SK-N-SH (cell line): Measurements from ENCODE around the gene HSF4. TPM values are rescaled to one million over a fixed set of nuclear protein-coding genes. Genes with fewer than 3 reads are reported as not detected.

ENCODE experiments used
- CTCF ChIA-PET: fragments of 300-600, 350-600 bp; formaldehyde crosslinking; extraction: SDS; loops from one replicate; lab custom pipeline; 2021; lab: Yijun Ruan, JAX
- POLR2A ChIA-PET: fragments of 350-600 bp; sonication (Branson Sonifier 250); formaldehyde crosslinking; extraction: SDS; loops from one replicate; lab custom pipeline; 2020; ENCODE audit warnings: antibody characterized with exemption, inconsistent platforms; lab: Yijun Ruan, JAX
- DNase-seq: peaks from one replicate; pipeline ENCODE4 v3.0.0; 2012
- H2AFZ ChIP-seq: fragments of 200-600 bp; sonication (generic); 2 replicates; pipeline ENCODE4 v1.8.1; 2016; ENCODE audit warnings: antibody characterized with exemption, mild to moderate bottlenecking, low read depth
- H3F3A ChIP-seq: fragments of 200-600 bp; sonication (generic); replicated peaks from 2 replicates; pipeline ENCODE3; 2016; ENCODE audit warnings: antibody characterized with exemption, mild to moderate bottlenecking; ENCODE audit not compliant: insufficient read depth
- H3K27ac ChIP-seq, 2 experiments: fragments of 200-500 bp in 1 of 2; fragments of 200-600 bp in 1 of 2; sonication (Bioruptor generic) in 1 of 2; sonication (generic), shearing (Covaris generic) in 1 of 2; 2 replicates each; pipeline versions ENCODE4 v1.5.1 to v1.6.1; 2014 to 2016; ENCODE audit warnings: low read depth in 2 of 2, inconsistent platforms in 1 of 2, low read length in 1 of 2, mild to moderate bottlenecking in 1 of 2, mixed read lengths in 1 of 2
- H3K27me3 ChIP-seq: fragments of 200-600 bp; sonication (generic), shearing (Covaris generic); 2 replicates; pipeline ENCODE4 v1.6.1; 2016; ENCODE audit warnings: mixed run types; ENCODE audit not compliant: insufficient read depth
- H3K36me3 ChIP-seq, 2 experiments: fragments of 200-500 bp in 1 of 2; fragments of 200-600 bp in 1 of 2; sonication (Bioruptor generic) in 1 of 2; sonication (generic) in 1 of 2; replicated peaks in 1 of 2; 2 replicates each; pipeline versions ENCODE3 to v1.5.1; 2014 to 2016; ENCODE audit warnings: low read length in 1 of 2, mild to moderate bottlenecking in 1 of 2; ENCODE audit not compliant: insufficient read depth in 2 of 2, control insufficient read depth in 1 of 2
- H3K4me1 ChIP-seq, 2 experiments: fragments of 200-500 bp in 1 of 2; fragments of 200-600 bp in 1 of 2; sonication (Bioruptor generic) in 1 of 2; sonication (generic), shearing (Covaris generic) in 1 of 2; 2 replicates each; pipeline versions ENCODE4 v1.5.1 to v1.6.1; 2014 to 2016; ENCODE audit warnings: low read depth in 1 of 2, low read length in 1 of 2, mixed run types in 1 of 2; ENCODE audit not compliant: insufficient read depth in 2 of 2, control insufficient read depth in 1 of 2
- H3K4me2 ChIP-seq: fragments of 200-600 bp; sonication (generic), shearing (Covaris generic); 2 replicates; pipeline ENCODE4 v1.6.1; 2017; ENCODE audit warnings: mixed run types
- H3K4me3 ChIP-seq, 2 experiments: fragments of 200-500 bp in 1 of 2; fragments of 200-600 bp in 1 of 2; sonication (Bioruptor generic) in 1 of 2; sonication (generic), shearing (Covaris generic) in 1 of 2; 2 replicates each; pipeline versions ENCODE4 v1.5.1 to v1.8.1; 2014 to 2016; ENCODE audit warnings: low read depth in 2 of 2, inconsistent platforms in 1 of 2, low read length in 1 of 2, mild to moderate bottlenecking in 1 of 2, mixed read lengths in 1 of 2, moderate library complexity in 1 of 2
- H3K79me2 ChIP-seq: fragments of 200-600 bp; sonication (generic); 2 replicates; pipeline ENCODE4 v1.8.1; 2017; ENCODE audit warnings: mild to moderate bottlenecking; ENCODE audit not compliant: insufficient read depth
- H3K9ac ChIP-seq: fragments of 200-600 bp; sonication (generic); 2 replicates; pipeline ENCODE4 v1.6.1; 2017; ENCODE audit warnings: mixed run types
- H3K9me2 ChIP-seq: fragments of 200-600 bp; sonication (generic); 2 replicates; pipeline ENCODE4 v1.6.1; 2017; ENCODE audit warnings: mixed run types
- H3K9me3 ChIP-seq: fragments of 200-600 bp; sonication (generic); 2 replicates; pipeline ENCODE4 v1.6.1; 2017; ENCODE audit warnings: mixed run types, mild to moderate bottlenecking, moderate library complexity
- H4K20me1 ChIP-seq: fragments of 200-600 bp; sonication (generic); 2 replicates; pipeline ENCODE4 v1.6.1; 2017; ENCODE audit warnings: mild to moderate bottlenecking, mixed run types; ENCODE audit not compliant: insufficient read depth
- CTCF ChIP-seq: fragments of 200-600 bp; sonication (generic); IDR thresholded peaks from 2 replicates; pipeline ENCODE4 v1.6.1; 2017; ENCODE audit warnings: antibody characterized with exemption, mild to moderate bottlenecking, moderate library complexity
- ELF1 ChIP-seq: IDR thresholded peaks from 2 replicates; pipeline ENCODE4 v1.4.0; 2012
- EP300 ChIP-seq, 2 experiments: IDR thresholded peaks; 2 replicates each; pipeline versions ENCODE4 v1.4.0 to v1.6.1; 2012; ENCODE audit warnings: borderline replicate concordance in 1 of 2, low read depth in 1 of 2, low read length in 1 of 2
- GATA2 ChIP-seq: sonication (generic); formaldehyde crosslinking; IDR thresholded peaks from 2 replicates; pipeline ENCODE4 v1.5.0; 2020; ENCODE audit warnings: mild to moderate bottlenecking, missing genetic modification reagents
- JUND ChIP-seq: IDR thresholded peaks from 2 replicates; pipeline ENCODE4 v1.4.0; 2012
- MAX ChIP-seq: IDR thresholded peaks from 2 replicates; pipeline ENCODE4 v1.4.0; 2012; ENCODE audit warnings: low read depth
- MXI1 ChIP-seq: IDR thresholded peaks from 2 replicates; pipeline ENCODE4 v1.6.1; 2012; ENCODE audit warnings: mild to moderate bottlenecking, low read depth, low read length, improper control_type of control experiment
- NRF1 ChIP-seq: IDR thresholded peaks from 2 replicates; pipeline ENCODE4 v1.6.1; 2012; ENCODE audit warnings: low read depth, mild to moderate bottlenecking, low read length
- RAD21 ChIP-seq: IDR thresholded peaks from 2 replicates; pipeline ENCODE4 v1.6.1; 2012; ENCODE audit warnings: mild to moderate bottlenecking, low read length
- RCOR1 ChIP-seq: fragments of 150-350 bp; IDR thresholded peaks from 2 replicates; pipeline ENCODE4 v1.6.1; 2017; ENCODE audit warnings: antibody characterized with exemption, low read length
- RFX5 ChIP-seq: IDR thresholded peaks from 2 replicates; pipeline ENCODE4 v1.6.1; 2012; ENCODE audit warnings: mild to moderate bottlenecking, improper control_type of control experiment, low read length
- SIN3A ChIP-seq: IDR thresholded peaks from 2 replicates; pipeline ENCODE4 v1.6.1; 2012; ENCODE audit warnings: low read depth, mild to moderate bottlenecking, low read length, moderate library complexity, borderline replicate concordance
- SMC3 ChIP-seq: IDR thresholded peaks from 2 replicates; pipeline ENCODE4 v1.6.1; 2012; ENCODE audit warnings: low read depth, low read length, improper control_type of control experiment
- TAF1 ChIP-seq: IDR thresholded peaks from 2 replicates; pipeline ENCODE4 v1.6.1; 2012; ENCODE audit warnings: low read depth, mild to moderate bottlenecking, low read length, moderate library complexity, borderline replicate concordance
- TEAD4 ChIP-seq: IDR thresholded peaks from 2 replicates; pipeline ENCODE4 v1.4.0; 2012; ENCODE audit warnings: mild to moderate bottlenecking, borderline replicate concordance; ENCODE audit not compliant: insufficient read depth
- WGBS: methylation state at CpG from one replicate; pipeline ENCODE4 v1.1.6; 2017; ENCODE audit warnings: low lambda C conversion rate; 5-methylcytosine and 5-hydroxymethylcytosine counted together
- polyA plus RNA-seq, 3 experiments: library from polyadenylated mRNA; depleted of rRNA; stranded (reverse); fragments of >200 nt; gene quantifications; 2 replicates each; pipeline ENCODE4 v1.2.3, GENCODE V29; 2012
- TF ChIP-seq, protein P1 (sequence below): IDR thresholded peaks from 2 replicates; pipeline ENCODE4; 2012

Gene HSF4
- polyA plus RNA-seq, 1 of the 3 experiments (the other 2 are of a cell fraction): 33.4 TPM

DNA sequence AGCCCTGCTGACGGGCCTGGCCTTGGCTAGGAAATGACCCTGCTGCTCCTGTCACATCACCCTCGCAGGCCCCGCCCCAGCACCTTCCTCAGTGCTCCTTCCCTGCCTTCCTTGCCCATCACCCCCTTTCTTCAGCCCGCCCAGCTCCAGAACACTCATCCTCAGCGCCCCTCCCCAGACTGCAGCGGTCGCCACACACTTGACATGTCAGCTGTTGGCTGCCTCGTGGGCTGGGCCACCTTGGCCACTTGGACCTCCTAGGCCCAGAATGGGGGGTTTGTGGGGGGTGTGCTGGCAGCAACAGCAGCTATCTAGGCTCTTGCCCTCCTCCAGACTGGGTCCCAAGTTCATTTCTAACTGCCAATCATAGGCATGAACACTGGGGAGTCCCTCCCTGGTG is 45.0 kb downstream of the HSF4 start:
- POLR2A ChIA-PET: interaction anchor here (1.5 to 4.0 kb wide), 3 partner anchors 8 to 17 kb away, joined by 4 to 21 read pairs (median 8); partner anchors contain the start of gene TMEM208
- no peaks in the 10 kb centered on the region for H3K36me3 ChIP-seq

More for the DNA sequence above, 45.0 kb downstream of the HSF4 start:
- CTCF ChIA-PET: interaction anchor here (1.1 to 1.5 kb wide), 3 partner anchors 11 to 16 kb away, joined by 3 to 8 read pairs (median 3); partner anchors contain the start of gene ELMO3
- TF ChIP-seq SMC3 (no peak), MAX (no peak), RCOR1 (no peak), RAD21 (no peak), CTCF (no peak), RFX5 (no peak), NRF1 (no peak), EP300 (IDR thresholded peaks at IDR 0.05; ENCODE audit: borderline replicate concordance in 1 of 2, low read depth in 1 of 2, low read length in 1 of 2) (no peak), GATA2 (CRISPR knock-in tag) (no peak), ELF1 (no peak), MXI1 (no peak), JUND (no peak), TEAD4 (no peak), SIN3A (no peak), TAF1 (no peak)
- TF ChIP-seq, protein P1, sequence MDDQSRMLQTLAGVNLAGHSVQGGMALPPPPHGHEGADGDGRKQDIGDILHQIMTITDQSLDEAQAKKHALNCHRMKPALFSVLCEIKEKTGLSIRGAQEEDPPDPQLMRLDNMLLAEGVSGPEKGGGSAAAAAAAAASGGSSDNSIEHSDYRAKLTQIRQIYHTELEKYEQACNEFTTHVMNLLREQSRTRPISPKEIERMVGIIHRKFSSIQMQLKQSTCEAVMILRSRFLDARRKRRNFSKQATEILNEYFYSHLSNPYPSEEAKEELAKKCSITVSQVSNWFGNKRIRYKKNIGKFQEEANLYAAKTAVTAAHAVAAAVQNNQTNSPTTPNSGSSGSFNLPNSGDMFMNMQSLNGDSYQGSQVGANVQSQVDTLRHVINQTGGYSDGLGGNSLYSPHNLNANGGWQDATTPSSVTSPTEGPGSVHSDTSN: no peak
- no peak overlapping the region for H2AFZ ChIP-seq
- H3K9ac ChIP-seq: no peak overlapping the region
- H3K9me3 ChIP-seq: no peaks in the 10 kb centered on the region
- no peaks in the 10 kb centered on the region for H3K9me2 ChIP-seq
- H3K4me3 ChIP-seq: no peak overlapping the region
- peaks cover 8 to 11% of the 10 kb centered on the region in 2 experiments; a peak in 2 of 4 replicates for H3K4me1 ChIP-seq
- H3K27me3 ChIP-seq: no peaks in the 10 kb centered on the region
- no peak for DNase-seq
- H3F3A ChIP-seq: peaks cover 4% of the 10 kb centered on the region
- H4K20me1 ChIP-seq: no peaks in the 10 kb centered on the region
- no peaks in the 10 kb centered on the region for H3K79me2 ChIP-seq
- H3K27ac ChIP-seq: no peak overlapping the region
- H3K4me2 ChIP-seq: no peak overlapping the region
- 96% methylated on average over 8 of the region's 8 CpGs for WGBS
